Muscle layer of duodenum (tissue), 2 donors: ENCODE data around the gene SYT12.
"Not testable (repeated sequence)": the region's sequence is repeated elsewhere in the genome, so short reads cannot be mapped to it uniquely, and the experiment has no call there.

ENCODE experiments used
- H3K27ac ChIP-seq: one replicate; pipeline ENCODE4 v1.7.0; 2013; ENCODE audit warnings: mild to moderate bottlenecking, low read length
- H3K27me3 ChIP-seq: one replicate; pipeline ENCODE4 v1.7.0; 2013; ENCODE audit warnings: low read depth, mild to moderate bottlenecking, control low read depth, low read length
- H3K36me3 ChIP-seq, 2 donors: one replicate each; pipeline ENCODE4 v1.7.0; 2013; ENCODE audit warnings: low read length in 2 of 2, control low read depth in 1 of 2, mild to moderate bottlenecking in 1 of 2; ENCODE audit not compliant: insufficient read depth in 2 of 2, control insufficient read depth in 1 of 2
- H3K4me1 ChIP-seq, 2 donors: one replicate each; pipeline ENCODE4 v1.7.0; 2013; ENCODE audit warnings: low read length in 2 of 2, mild to moderate bottlenecking in 2 of 2, control low read depth in 1 of 2, moderate library complexity in 1 of 2; ENCODE audit not compliant: insufficient read depth in 2 of 2, control insufficient read depth in 1 of 2
- H3K4me3 ChIP-seq, 2 donors: one replicate each; pipeline ENCODE4 v1.7.0; 2013; ENCODE audit warnings: low read length in 2 of 2, low read depth in 1 of 2, mild to moderate bottlenecking in 1 of 2
- H3K9me3 ChIP-seq, 2 donors: one replicate each; pipeline ENCODE4 v1.7.0; 2013; ENCODE audit warnings: low read length in 2 of 2, control low read depth in 1 of 2, mild to moderate bottlenecking in 1 of 2; ENCODE audit not compliant: control insufficient read depth in 1 of 2
- donor health status: healthy.

SYT12 gene

GRCh38 chr11:67002297-67002913, 20.5 kb upstream of the SYT12 start:
- Histone ChIP-seq H3K27ac (no peak overlapping the region), H3K4me3 (no peak overlapping the region), H3K36me3 (no peaks in the 10 kb centered on the region), H3K27me3 (no peaks in the 10 kb centered on the region), H3K9me3 (no peaks in the 10 kb centered on the region), H3K4me1 (no peaks in the 10 kb centered on the region)

GRCh38 chr11:67002921-67003411, 20.0 kb upstream of the SYT12 start:
- Histone ChIP-seq H3K4me1 (no peaks in the 10 kb centered on the region), H3K4me3 (no peak overlapping the region), H3K36me3 (no peaks in the 10 kb centered on the region), H3K27me3 (no peaks in the 10 kb centered on the region), H3K27ac (no peak overlapping the region), H3K9me3 (no peaks in the 10 kb centered on the region)

- not testable (repeated sequence) for H3K4me3 ChIP-seq, H3K27ac ChIP-seq, H3K4me1 ChIP-seq, H3K9me3 ChIP-seq, H3K36me3 ChIP-seq, H3K27me3 ChIP-seq
Measured at GRCh38 chr11:67005200-67005599, 17.7 kb upstream of the SYT12 start.

- Histone ChIP-seq H3K9me3 (no peaks in the 10 kb centered on the region), H3K27ac (no peak overlapping the region), H3K4me1 (no peaks in the 10 kb centered on the region), H3K4me3 (no peak overlapping the region), H3K27me3 (no peaks in the 10 kb centered on the region), H3K36me3 (no peaks in the 10 kb centered on the region)
Measured at GRCh38 chr11:67006029-67006884, 16.7 kb upstream of the SYT12 start.

- Histone ChIP-seq H3K4me3 (no peak overlapping the region), H3K27ac (no peak overlapping the region), H3K27me3 (no peaks in the 10 kb centered on the region), H3K9me3 (no peaks in the 10 kb centered on the region), H3K36me3 (no peaks in the 10 kb centered on the region), H3K4me1 (no peaks in the 10 kb centered on the region)
Measured at GRCh38 chr11:67007126-67007525, 15.8 kb upstream of the SYT12 start.

- Histone ChIP-seq H3K4me3 (no peak overlapping the region), H3K27me3 (no peaks in the 10 kb centered on the region), H3K27ac (no peak overlapping the region)
Measured at GRCh38 chr11:67010296-67010905, 12.5 kb upstream of the SYT12 start.

GRCh38 chr11:67013511-67014045, 9.4 kb upstream of the SYT12 start:
- no peaks in the 10 kb centered on the region for H3K4me1 ChIP-seq
- H3K27ac ChIP-seq = no peak overlapping the region
- no peaks in the 10 kb centered on the region for H3K9me3 ChIP-seq
- H3K36me3 ChIP-seq = no peaks in the 10 kb centered on the region
- H3K4me3 ChIP-seq = no peak overlapping the region
- H3K27me3 ChIP-seq = no peaks in the 10 kb centered on the region

More at GRCh38 chr11:67010296-67010905, 12.5 kb upstream of the SYT12 start:
- Histone ChIP-seq H3K36me3 (no peaks in the 10 kb centered on the region), H3K4me1 (no peaks in the 10 kb centered on the region), H3K9me3 (no peaks in the 10 kb centered on the region)

GRCh38 chr11:67014343-67014742, 8.6 kb upstream of the SYT12 start:
- Histone ChIP-seq H3K27me3 (no peaks in the 10 kb centered on the region), H3K4me3 (no peak overlapping the region), H3K36me3 (no peaks in the 10 kb centered on the region), H3K9me3 (no peaks in the 10 kb centered on the region), H3K4me1 (no peaks in the 10 kb centered on the region), H3K27ac (no peak overlapping the region)

- Histone ChIP-seq H3K9me3 (no peaks in the 10 kb centered on the region), H3K36me3 (no peaks in the 10 kb centered on the region), H3K27me3 (no peaks in the 10 kb centered on the region), H3K4me1 (no peaks in the 10 kb centered on the region), H3K4me3 (no peak overlapping the region), H3K27ac (no peak overlapping the region)
Measured at GRCh38 chr11:67015048-67015447, 7.9 kb upstream of the SYT12 start.

- Histone ChIP-seq H3K9me3 (no peaks in the 10 kb centered on the region), H3K4me1 (no peaks in the 10 kb centered on the region), H3K4me3 (no peak overlapping the region), H3K27me3 (no peaks in the 10 kb centered on the region), H3K36me3 (no peaks in the 10 kb centered on the region), H3K27ac (no peak overlapping the region)
Measured at GRCh38 chr11:67016550-67016949, 6.4 kb upstream of the SYT12 start.

- Histone ChIP-seq H3K36me3 (no peaks in the 10 kb centered on the region), H3K27ac (no peak overlapping the region), H3K27me3 (peaks cover 9% of the 10 kb centered on the region), H3K4me3 (no peak overlapping the region), H3K4me1 (peaks cover 0 to 16% of the 10 kb centered on the region in 2 donors), H3K9me3 (no peaks in the 10 kb centered on the region)
Measured at GRCh38 chr11:67020949-67021348, 2.0 kb upstream of the SYT12 start.
